ENCODE data around the gene RALA. TPM values are rescaled to one million over a fixed set of nuclear protein-coding genes. Genes with fewer than 3 reads are reported as not detected.

RALA gene
- total RNA-seq, 1 experiment from 2014 or later, result 27.3 TPM

DNA sequence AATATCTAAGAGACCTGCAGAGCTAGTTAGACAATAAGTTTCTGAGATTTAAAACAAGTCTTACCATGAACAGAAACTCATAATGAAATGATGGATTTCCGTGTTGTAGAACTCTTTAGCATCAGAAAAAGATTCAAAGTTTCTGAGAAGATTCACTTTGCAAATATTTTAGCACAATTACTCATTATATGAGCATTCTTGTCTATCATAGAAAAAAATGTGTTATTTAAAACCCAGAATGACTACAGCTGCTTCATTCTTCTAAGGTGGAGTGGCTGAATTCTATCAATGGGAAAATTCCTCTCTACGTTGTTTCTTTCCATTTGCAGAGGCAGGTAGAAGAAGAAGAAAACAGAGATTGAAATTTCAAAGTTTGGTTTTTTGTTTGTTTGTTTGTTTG lies 21.0 kb upstream of the RALA start:
- ChIA-PET POLR2A (no interaction called here), RAD21 (ENCODE audit: low non-redundant PET in 1 of 2, low total read pairs in 2 of 2, uncharacterized antibody in 2 of 2, unreplicated experiment in 2 of 2) (no interaction called here), CTCF (no interaction called here)
- Histone ChIP-seq H3K4me3 (replicated peaks in 1 of 2; ENCODE audit: low read depth in 1 of 2, low read length in 2 of 2) (no peak overlapping the region), H2AFZ (ENCODE audit: low read depth, low read length, poor library complexity, severe bottlenecking) (no peak overlapping the region), H3K9me3 (ENCODE audit: control insufficient read depth in 1 of 2, insufficient read depth in 1 of 2, low read depth in 1 of 2, low read length in 2 of 2) (no peaks in the 10 kb centered on the region), H3K36me3 (ENCODE audit: control insufficient read depth in 1 of 2, insufficient read depth in 2 of 2, low read length in 2 of 2) (no peaks in the 10 kb centered on the region), H3K9me2 (ENCODE audit: insufficient read depth) (no peaks in the 10 kb centered on the region), H3K79me2 (ENCODE audit: insufficient read depth, low read length) (no peaks in the 10 kb centered on the region), H3K4me1 (ENCODE audit: control insufficient read depth in 1 of 2, insufficient read depth in 2 of 2, low read length in 2 of 2) (peaks cover 0 to 10% of the 10 kb centered on the region in 2 experiments; a peak in 2 of 4 replicates), H4K20me1 (ENCODE audit: insufficient read depth) (no peaks in the 10 kb centered on the region), H3K9ac (ENCODE audit: low read length) (no peak overlapping the region), H3K27me3 (ENCODE audit: insufficient read depth, low read length) (no peaks in the 10 kb centered on the region), H3K27ac (ENCODE audit: low read depth, low read length) (no peak overlapping the region), H3K4me2 (ENCODE audit: low read length) (no peak overlapping the region)
- no peak for TF ChIP-seq JUND (IDR thresholded peaks at IDR 0.05)
- no peak for TF ChIP-seq YY1 (IDR thresholded peaks at IDR 0.05; ENCODE audit: extremely low read depth, insufficient replicate concordance, low read depth, low read length)
- TF ChIP-seq, protein P1, sequence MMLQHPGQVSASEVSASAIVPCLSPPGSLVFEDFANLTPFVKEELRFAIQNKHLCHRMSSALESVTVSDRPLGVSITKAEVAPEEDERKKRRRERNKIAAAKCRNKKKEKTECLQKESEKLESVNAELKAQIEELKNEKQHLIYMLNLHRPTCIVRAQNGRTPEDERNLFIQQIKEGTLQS (IDR thresholded peaks at IDR 0.05), result no peak
- TF ChIP-seq, protein P2, sequence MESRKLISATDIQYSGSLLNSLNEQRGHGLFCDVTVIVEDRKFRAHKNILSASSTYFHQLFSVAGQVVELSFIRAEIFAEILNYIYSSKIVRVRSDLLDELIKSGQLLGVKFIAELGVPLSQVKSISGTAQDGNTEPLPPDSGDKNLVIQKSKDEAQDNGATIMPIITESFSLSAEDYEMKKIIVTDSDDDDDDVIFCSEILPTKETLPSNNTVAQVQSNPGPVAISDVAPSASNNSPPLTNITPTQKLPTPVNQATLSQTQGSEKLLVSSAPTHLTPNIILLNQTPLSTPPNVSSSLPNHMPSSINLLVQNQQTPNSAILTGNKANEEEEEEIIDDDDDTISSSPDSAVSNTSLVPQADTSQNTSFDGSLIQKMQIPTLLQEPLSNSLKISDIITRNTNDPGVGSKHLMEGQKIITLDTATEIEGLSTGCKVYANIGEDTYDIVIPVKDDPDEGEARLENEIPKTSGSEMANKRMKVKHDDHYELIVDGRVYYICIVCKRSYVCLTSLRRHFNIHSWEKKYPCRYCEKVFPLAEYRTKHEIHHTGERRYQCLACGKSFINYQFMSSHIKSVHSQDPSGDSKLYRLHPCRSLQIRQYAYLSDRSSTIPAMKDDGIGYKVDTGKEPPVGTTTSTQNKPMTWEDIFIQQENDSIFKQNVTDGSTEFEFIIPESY (IDR thresholded peaks at IDR 0.05; ENCODE audit: extremely low read depth, insufficient replicate concordance, low read length), result no peak
- DNase-seq (ENCODE audit: low read depth, low spot score) (no peak), ATAC-seq (no peak)
- BruUV-seq (replicated peaks), result no TSS peak
- intact Hi-C loops (cut with micrococcal nuclease), result no loop called here

DNA sequence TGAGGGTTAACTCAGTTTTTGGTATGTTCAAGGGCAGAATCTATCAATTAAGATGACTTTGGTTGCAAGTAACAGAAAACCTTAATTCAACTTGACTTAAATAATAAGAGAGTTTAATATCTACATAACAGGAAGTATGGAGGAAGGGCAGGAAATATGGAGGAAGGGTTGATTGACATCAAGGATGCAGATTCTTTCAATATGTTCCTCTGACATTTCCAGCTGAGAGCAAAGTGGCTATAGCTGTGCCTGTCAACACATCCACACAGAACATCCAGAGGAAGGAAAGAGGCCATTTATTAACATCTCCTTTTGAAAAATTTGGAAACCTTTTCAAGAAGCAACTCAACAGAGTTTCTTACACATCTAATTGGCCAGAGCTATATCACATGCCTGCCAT lies 19.4 kb upstream of the RALA start:
- H3K9ac ChIP-seq (ENCODE audit: low read length), result no peak overlapping the region
- no peak overlapping the region for H2AFZ ChIP-seq (ENCODE audit: low read depth, low read length, poor library complexity, severe bottlenecking)
- no peak overlapping the region for H3K4me3 ChIP-seq (replicated peaks in 1 of 2; ENCODE audit: low read depth in 1 of 2, low read length in 2 of 2)
- H3K79me2 ChIP-seq (ENCODE audit: insufficient read depth, low read length), result no peaks in the 10 kb centered on the region
- no peaks in the 10 kb centered on the region for H3K27me3 ChIP-seq (ENCODE audit: insufficient read depth, low read length)
- H3K4me2 ChIP-seq (ENCODE audit: low read length), result no peak overlapping the region
- H3K9me3 ChIP-seq (ENCODE audit: control insufficient read depth in 1 of 2, insufficient read depth in 1 of 2, low read depth in 1 of 2, low read length in 2 of 2), result no peaks in the 10 kb centered on the region
- H3K36me3 ChIP-seq (ENCODE audit: control insufficient read depth in 1 of 2, insufficient read depth in 2 of 2, low read length in 2 of 2), result no peaks in the 10 kb centered on the region
- no peaks in the 10 kb centered on the region for H4K20me1 ChIP-seq (ENCODE audit: insufficient read depth)
- no peak for DNase-seq (ENCODE audit: low read depth, low spot score)
- no peaks in the 10 kb centered on the region for H3K9me2 ChIP-seq (ENCODE audit: insufficient read depth)
- no TSS peak for BruUV-seq (replicated peaks)
- ChIA-PET CTCF (no interaction called here), RAD21 (ENCODE audit: low non-redundant PET in 1 of 2, low total read pairs in 2 of 2, uncharacterized antibody in 2 of 2, unreplicated experiment in 2 of 2) (no interaction called here), POLR2A (no interaction called here)
- H3K4me1 ChIP-seq (ENCODE audit: control insufficient read depth in 1 of 2, insufficient read depth in 2 of 2, low read length in 2 of 2), result peaks cover 0 to 10% of the 10 kb centered on the region in 2 experiments; a peak in 2 of 4 replicates
- intact Hi-C loops (cut with micrococcal nuclease), result no loop called here
- H3K27ac ChIP-seq (ENCODE audit: low read depth, low read length), result no peak overlapping the region
- ATAC-seq, result no peak
- TF ChIP-seq, protein P2 (IDR thresholded peaks at IDR 0.05; ENCODE audit: extremely low read depth, insufficient replicate concordance, low read length), result no peak
- TF ChIP-seq, protein P3, sequence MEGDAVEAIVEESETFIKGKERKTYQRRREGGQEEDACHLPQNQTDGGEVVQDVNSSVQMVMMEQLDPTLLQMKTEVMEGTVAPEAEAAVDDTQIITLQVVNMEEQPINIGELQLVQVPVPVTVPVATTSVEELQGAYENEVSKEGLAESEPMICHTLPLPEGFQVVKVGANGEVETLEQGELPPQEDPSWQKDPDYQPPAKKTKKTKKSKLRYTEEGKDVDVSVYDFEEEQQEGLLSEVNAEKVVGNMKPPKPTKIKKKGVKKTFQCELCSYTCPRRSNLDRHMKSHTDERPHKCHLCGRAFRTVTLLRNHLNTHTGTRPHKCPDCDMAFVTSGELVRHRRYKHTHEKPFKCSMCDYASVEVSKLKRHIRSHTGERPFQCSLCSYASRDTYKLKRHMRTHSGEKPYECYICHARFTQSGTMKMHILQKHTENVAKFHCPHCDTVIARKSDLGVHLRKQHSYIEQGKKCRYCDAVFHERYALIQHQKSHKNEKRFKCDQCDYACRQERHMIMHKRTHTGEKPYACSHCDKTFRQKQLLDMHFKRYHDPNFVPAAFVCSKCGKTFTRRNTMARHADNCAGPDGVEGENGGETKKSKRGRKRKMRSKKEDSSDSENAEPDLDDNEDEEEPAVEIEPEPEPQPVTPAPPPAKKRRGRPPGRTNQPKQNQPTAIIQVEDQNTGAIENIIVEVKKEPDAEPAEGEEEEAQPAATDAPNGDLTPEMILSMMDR (IDR thresholded peaks at IDR 0.05 in 2 of 3, conservative IDR thresholded peaks at IDR 0.05 in 1 of 3; ENCODE audit: borderline replicate concordance in 1 of 3, insufficient read depth in 1 of 3, low read depth in 2 of 3, low read length in 2 of 3), result no peak
- TF ChIP-seq, protein P4, sequence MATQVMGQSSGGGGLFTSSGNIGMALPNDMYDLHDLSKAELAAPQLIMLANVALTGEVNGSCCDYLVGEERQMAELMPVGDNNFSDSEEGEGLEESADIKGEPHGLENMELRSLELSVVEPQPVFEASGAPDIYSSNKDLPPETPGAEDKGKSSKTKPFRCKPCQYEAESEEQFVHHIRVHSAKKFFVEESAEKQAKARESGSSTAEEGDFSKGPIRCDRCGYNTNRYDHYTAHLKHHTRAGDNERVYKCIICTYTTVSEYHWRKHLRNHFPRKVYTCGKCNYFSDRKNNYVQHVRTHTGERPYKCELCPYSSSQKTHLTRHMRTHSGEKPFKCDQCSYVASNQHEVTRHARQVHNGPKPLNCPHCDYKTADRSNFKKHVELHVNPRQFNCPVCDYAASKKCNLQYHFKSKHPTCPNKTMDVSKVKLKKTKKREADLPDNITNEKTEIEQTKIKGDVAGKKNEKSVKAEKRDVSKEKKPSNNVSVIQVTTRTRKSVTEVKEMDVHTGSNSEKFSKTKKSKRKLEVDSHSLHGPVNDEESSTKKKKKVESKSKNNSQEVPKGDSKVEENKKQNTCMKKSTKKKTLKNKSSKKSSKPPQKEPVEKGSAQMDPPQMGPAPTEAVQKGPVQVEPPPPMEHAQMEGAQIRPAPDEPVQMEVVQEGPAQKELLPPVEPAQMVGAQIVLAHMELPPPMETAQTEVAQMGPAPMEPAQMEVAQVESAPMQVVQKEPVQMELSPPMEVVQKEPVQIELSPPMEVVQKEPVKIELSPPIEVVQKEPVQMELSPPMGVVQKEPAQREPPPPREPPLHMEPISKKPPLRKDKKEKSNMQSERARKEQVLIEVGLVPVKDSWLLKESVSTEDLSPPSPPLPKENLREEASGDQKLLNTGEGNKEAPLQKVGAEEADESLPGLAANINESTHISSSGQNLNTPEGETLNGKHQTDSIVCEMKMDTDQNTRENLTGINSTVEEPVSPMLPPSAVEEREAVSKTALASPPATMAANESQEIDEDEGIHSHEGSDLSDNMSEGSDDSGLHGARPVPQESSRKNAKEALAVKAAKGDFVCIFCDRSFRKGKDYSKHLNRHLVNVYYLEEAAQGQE (IDR thresholded peaks at IDR 0.05; ENCODE audit: low read depth), result no peak
- TF ChIP-seq, protein P1 (IDR thresholded peaks at IDR 0.05), result no peak
- TF ChIP-seq, protein P5, sequence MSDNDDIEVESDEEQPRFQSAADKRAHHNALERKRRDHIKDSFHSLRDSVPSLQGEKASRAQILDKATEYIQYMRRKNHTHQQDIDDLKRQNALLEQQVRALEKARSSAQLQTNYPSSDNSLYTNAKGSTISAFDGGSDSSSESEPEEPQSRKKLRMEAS (IDR thresholded peaks at IDR 0.05), result no peak
